Hepatocyte (in vitro differentiated cells): ENCODE data around the gene DUOX1.

Source experiments
- CTCF ChIP-seq: fragments of 200-600 bp; sonication (generic); IDR thresholded peaks from 2 replicates; pipeline ENCODE4 v1.5.1; 2016; ENCODE audit warnings: antibody characterized with exemption, mild to moderate bottlenecking; ENCODE audit not compliant: poor library complexity
- EZH2 ChIP-seq: fragments of 200-600 bp; sonication (generic); IDR thresholded peaks from 2 replicates; pipeline ENCODE4 v1.6.1; 2016; ENCODE audit warnings: antibody characterized with exemption, mild to moderate bottlenecking, borderline replicate concordance

DNA sequence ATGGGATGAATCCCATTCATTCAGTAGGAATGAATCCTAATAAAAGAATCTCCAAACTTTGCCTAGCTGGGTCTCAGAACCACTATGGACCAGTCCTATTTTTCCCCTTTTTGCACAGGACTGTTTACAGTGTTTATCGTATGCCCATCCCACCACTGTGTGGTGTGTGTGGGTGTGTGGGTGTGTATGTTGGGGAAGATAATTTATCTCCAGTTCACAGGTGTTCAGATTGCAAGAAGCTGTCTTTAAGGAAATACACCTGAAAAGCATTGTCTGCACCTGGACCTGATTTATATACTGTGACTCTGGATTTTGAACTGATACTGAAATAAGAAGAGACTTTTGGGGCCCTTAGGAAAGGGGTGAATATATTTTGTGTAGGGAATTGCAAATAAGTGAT is 82.7 kb downstream of the DUOX1 start:
- no peak for TF ChIP-seq CTCF
- no peak for TF ChIP-seq EZH2
